ENCODE results near the gene TOMM20.

DNA sequence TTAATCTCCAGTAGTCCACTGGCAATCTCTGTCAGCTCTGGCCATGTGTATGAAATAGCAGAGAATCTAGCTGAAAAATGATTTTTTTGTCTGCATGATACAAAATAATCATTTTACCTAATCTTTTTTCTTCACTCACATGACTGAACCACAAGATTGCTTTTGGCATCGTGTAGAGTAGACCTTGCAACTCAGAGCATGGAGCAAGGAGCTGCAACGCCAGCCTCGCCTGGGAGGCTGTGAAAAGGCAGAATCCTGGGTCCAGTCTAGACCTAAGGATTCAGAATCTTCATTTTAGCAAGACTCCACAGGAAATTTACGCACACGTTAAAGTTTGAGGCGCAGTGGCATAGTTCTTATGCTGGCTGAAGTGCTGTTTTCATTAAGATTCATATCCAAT, 40.2 kb downstream of the TOMM20 start:
- TF ChIP-seq, protein P1, sequence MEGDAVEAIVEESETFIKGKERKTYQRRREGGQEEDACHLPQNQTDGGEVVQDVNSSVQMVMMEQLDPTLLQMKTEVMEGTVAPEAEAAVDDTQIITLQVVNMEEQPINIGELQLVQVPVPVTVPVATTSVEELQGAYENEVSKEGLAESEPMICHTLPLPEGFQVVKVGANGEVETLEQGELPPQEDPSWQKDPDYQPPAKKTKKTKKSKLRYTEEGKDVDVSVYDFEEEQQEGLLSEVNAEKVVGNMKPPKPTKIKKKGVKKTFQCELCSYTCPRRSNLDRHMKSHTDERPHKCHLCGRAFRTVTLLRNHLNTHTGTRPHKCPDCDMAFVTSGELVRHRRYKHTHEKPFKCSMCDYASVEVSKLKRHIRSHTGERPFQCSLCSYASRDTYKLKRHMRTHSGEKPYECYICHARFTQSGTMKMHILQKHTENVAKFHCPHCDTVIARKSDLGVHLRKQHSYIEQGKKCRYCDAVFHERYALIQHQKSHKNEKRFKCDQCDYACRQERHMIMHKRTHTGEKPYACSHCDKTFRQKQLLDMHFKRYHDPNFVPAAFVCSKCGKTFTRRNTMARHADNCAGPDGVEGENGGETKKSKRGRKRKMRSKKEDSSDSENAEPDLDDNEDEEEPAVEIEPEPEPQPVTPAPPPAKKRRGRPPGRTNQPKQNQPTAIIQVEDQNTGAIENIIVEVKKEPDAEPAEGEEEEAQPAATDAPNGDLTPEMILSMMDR (IDR thresholded peaks at IDR 0.05) = no peak
- no peak for TF ChIP-seq POLR2A (IDR thresholded peaks at IDR 0.05)

Data from testis (tissue), 2 donors.